GM18870 (cell line): ENCODE data around the gene PIGX.

ENCODE experiments used
- ATAC-seq: cut with Tn5 transposase; IDR thresholded peaks from one replicate; pipeline ENCODE4 v1.9.1; 2021; ENCODE audit warnings: moderate library complexity; ENCODE audit not compliant: unreplicated experiment

The PIGX gene

GRCh38 chr3:196711838-196712513, at the start of gene PIGX, which contains the start of gene CEP19:
TSS of gene PIGX (plus strand) at chr3:196712377.
TSS of gene CEP19 (minus strand) at chr3:196712250. CDS start at chr3:196708657, 3,593 bp downstream.
- peak; percentile 52 for ATAC-seq

GRCh38 chr3:196662711-196663571, 49.2 kb upstream of the PIGX start:
- no peak for ATAC-seq

- no peak for ATAC-seq
Measured at GRCh38 chr3:196666001-196666867, 45.9 kb upstream of the PIGX start.

- ATAC-seq, result no peak
Measured at GRCh38 chr3:196667056-196667825, 44.9 kb upstream of the PIGX start.

GRCh38 chr3:196670339-196670738, 41.8 kb upstream of the PIGX start:
- no peak for ATAC-seq

- no peak for ATAC-seq
Measured at GRCh38 chr3:196673632-196674031, 38.5 kb upstream of the PIGX start.

GRCh38 chr3:196677353-196677752, 34.8 kb upstream of the PIGX start:
- no peak for ATAC-seq

- no peak for ATAC-seq
Measured at GRCh38 chr3:196677931-196678330, 34.2 kb upstream of the PIGX start.

- ATAC-seq, result peak; percentile 65
Measured at GRCh38 chr3:196684548-196685407, 27.4 kb upstream of the PIGX start.

GRCh38 chr3:196686436-196686835, 25.7 kb upstream of the PIGX start:
- no peak for ATAC-seq

GRCh38 chr3:196688349-196688748, 23.8 kb upstream of the PIGX start:
- no peak for ATAC-seq

GRCh38 chr3:196689941-196690660, 22.1 kb upstream of the PIGX start:
- no peak for ATAC-seq

GRCh38 chr3:196691386-196691785, 20.8 kb upstream of the PIGX start:
- no peak for ATAC-seq

GRCh38 chr3:196694202-196694638, 18.0 kb upstream of the PIGX start:
- ATAC-seq, result no peak

- ATAC-seq, result no peak
Measured at GRCh38 chr3:196694941-196695848, 17.0 kb upstream of the PIGX start.

- no peak for ATAC-seq
Measured at GRCh38 chr3:196695849-196696226, 16.3 kb upstream of the PIGX start.

- ATAC-seq, result no peak
Measured at GRCh38 chr3:196697270-196697669, 14.9 kb upstream of the PIGX start.

- ATAC-seq, result no peak
Measured at GRCh38 chr3:196699749-196700148, 12.4 kb upstream of the PIGX start.
